ENCODE data around the gene RIN3.

The RIN3 gene

GRCh38 chr14:92603309-92604242 lies 90.0 kb downstream of the RIN3 start:
- Histone ChIP-seq H3K4me1 (ENCODE audit: control insufficient read depth, insufficient read depth, low read length, poor library complexity, severe bottlenecking) (peaks cover 13% of the 10 kb centered on the region), H3K9me3 (ENCODE audit: control insufficient read depth, low read length) (no peaks in the 10 kb centered on the region), H3K4me3 (ENCODE audit: extremely low read depth, insufficient read depth, low read length, poor library complexity, severe bottlenecking) (no peak overlapping the region), H3K27ac (ENCODE audit: low read depth, low read length, severe bottlenecking) (no peak overlapping the region), H3K36me3 (ENCODE audit: control insufficient read depth, insufficient read depth, low read length) (no peaks in the 10 kb centered on the region)
- 85 to 88% methylated on average over 7 to 11 of the region's 14 CpGs for WGBS, 2 experiments (ENCODE audit: insufficient coverage in 2 of 2)

- Histone ChIP-seq H3K4me1 (ENCODE audit: control insufficient read depth, insufficient read depth, low read length, poor library complexity, severe bottlenecking) (peaks cover 2% of the 10 kb centered on the region), H3K36me3 (ENCODE audit: control insufficient read depth, insufficient read depth, low read length) (no peaks in the 10 kb centered on the region), H3K9me3 (ENCODE audit: control insufficient read depth, low read length) (no peaks in the 10 kb centered on the region), H3K27ac (ENCODE audit: low read depth, low read length, severe bottlenecking) (no peak overlapping the region), H3K4me3 (ENCODE audit: extremely low read depth, insufficient read depth, low read length, poor library complexity, severe bottlenecking) (no peak overlapping the region)
- whole genome bisulfite sequencing, 2 experiments (ENCODE audit: insufficient coverage in 2 of 2) = 88 to 95% methylated on average over 4 of the region's 5 CpGs
Observed at GRCh38 chr14:92605274-92605940, 91.8 kb downstream of the RIN3 start.

GRCh38 chr14:92607251-92607650 lies 93.7 kb downstream of the RIN3 start:
- WGBS, 2 experiments (ENCODE audit: insufficient coverage in 2 of 2) = 100% methylated on average over 1 of the region's 3 CpGs; no CpG with 5 or more reads in 1 of the 2 experiments
- Histone ChIP-seq H3K4me3 (ENCODE audit: extremely low read depth, insufficient read depth, low read length, poor library complexity, severe bottlenecking) (no peak overlapping the region), H3K27ac (ENCODE audit: low read depth, low read length, severe bottlenecking) (no peak overlapping the region)

GRCh38 chr14:92607702-92608429 lies 94.3 kb downstream of the RIN3 start:
- Histone ChIP-seq H3K4me3 (ENCODE audit: extremely low read depth, insufficient read depth, low read length, poor library complexity, severe bottlenecking) (no peak overlapping the region), H3K36me3 (ENCODE audit: control insufficient read depth, insufficient read depth, low read length) (no peaks in the 10 kb centered on the region), H3K9me3 (ENCODE audit: control insufficient read depth, low read length) (no peaks in the 10 kb centered on the region), H3K27ac (ENCODE audit: low read depth, low read length, severe bottlenecking) (no peak overlapping the region), H3K4me1 (ENCODE audit: control insufficient read depth, insufficient read depth, low read length, poor library complexity, severe bottlenecking) (no peaks in the 10 kb centered on the region)
- WGBS, 2 experiments (ENCODE audit: insufficient coverage in 2 of 2) = 90 to 100% methylated on average over 1 to 2 of the region's 5 CpGs

More at GRCh38 chr14:92607251-92607650, 93.7 kb downstream of the RIN3 start:
- Histone ChIP-seq H3K9me3 (ENCODE audit: control insufficient read depth, low read length) (no peaks in the 10 kb centered on the region), H3K36me3 (ENCODE audit: control insufficient read depth, insufficient read depth, low read length) (no peaks in the 10 kb centered on the region), H3K4me1 (ENCODE audit: control insufficient read depth, insufficient read depth, low read length, poor library complexity, severe bottlenecking) (no peaks in the 10 kb centered on the region)

GRCh38 chr14:92609955-92610354 lies 96.4 kb downstream of the RIN3 start:
- no peaks in the 10 kb centered on the region for H3K36me3 ChIP-seq (ENCODE audit: control insufficient read depth, insufficient read depth, low read length)
- no CpG with 5 or more reads among the region's 4 CpGs for WGBS, 2 experiments (ENCODE audit: insufficient coverage in 2 of 2)
- H3K4me3 ChIP-seq (ENCODE audit: extremely low read depth, insufficient read depth, low read length, poor library complexity, severe bottlenecking) = no peak overlapping the region
- no peak overlapping the region for H3K27ac ChIP-seq (ENCODE audit: low read depth, low read length, severe bottlenecking)
- no peaks in the 10 kb centered on the region for H3K9me3 ChIP-seq (ENCODE audit: control insufficient read depth, low read length)
- H3K4me1 ChIP-seq (ENCODE audit: control insufficient read depth, insufficient read depth, low read length, poor library complexity, severe bottlenecking) = no peaks in the 10 kb centered on the region

GRCh38 chr14:92610849-92611271 lies 97.3 kb downstream of the RIN3 start:
- Histone ChIP-seq H3K4me3 (ENCODE audit: extremely low read depth, insufficient read depth, low read length, poor library complexity, severe bottlenecking) (no peak overlapping the region), H3K27ac (ENCODE audit: low read depth, low read length, severe bottlenecking) (no peak overlapping the region), H3K9me3 (ENCODE audit: control insufficient read depth, low read length) (no peaks in the 10 kb centered on the region), H3K36me3 (ENCODE audit: control insufficient read depth, insufficient read depth, low read length) (no peaks in the 10 kb centered on the region), H3K4me1 (ENCODE audit: control insufficient read depth, insufficient read depth, low read length, poor library complexity, severe bottlenecking) (no peaks in the 10 kb centered on the region)
- WGBS, 2 experiments (ENCODE audit: insufficient coverage in 2 of 2) = 87 to 95% methylated on average over 4 to 5 of the region's 7 CpGs

GRCh38 chr14:92613008-92613658 lies 99.6 kb downstream of the RIN3 start:
- WGBS, 2 experiments (ENCODE audit: insufficient coverage in 2 of 2) = 44 to 68% methylated on average over 7 to 8 of the region's 11 CpGs
- Histone ChIP-seq H3K4me3 (ENCODE audit: extremely low read depth, insufficient read depth, low read length, poor library complexity, severe bottlenecking) (no peak overlapping the region), H3K9me3 (ENCODE audit: control insufficient read depth, low read length) (no peaks in the 10 kb centered on the region), H3K4me1 (ENCODE audit: control insufficient read depth, insufficient read depth, low read length, poor library complexity, severe bottlenecking) (no peaks in the 10 kb centered on the region), H3K27ac (ENCODE audit: low read depth, low read length, severe bottlenecking) (no peak overlapping the region), H3K36me3 (ENCODE audit: control insufficient read depth, insufficient read depth, low read length) (no peaks in the 10 kb centered on the region)

GRCh38 chr14:92613681-92614260 lies 100.2 kb downstream of the RIN3 start:
- H3K9me3 ChIP-seq (ENCODE audit: control insufficient read depth, low read length) = no peaks in the 10 kb centered on the region
- H3K4me3 ChIP-seq (ENCODE audit: extremely low read depth, insufficient read depth, low read length, poor library complexity, severe bottlenecking) = no peak overlapping the region
- H3K4me1 ChIP-seq (ENCODE audit: control insufficient read depth, insufficient read depth, low read length, poor library complexity, severe bottlenecking) = no peaks in the 10 kb centered on the region
- no peaks in the 10 kb centered on the region for H3K36me3 ChIP-seq (ENCODE audit: control insufficient read depth, insufficient read depth, low read length)
- 86 to 87% methylated on average over 8 to 9 of the region's 10 CpGs for WGBS, 2 experiments (ENCODE audit: insufficient coverage in 2 of 2)
- H3K27ac ChIP-seq (ENCODE audit: low read depth, low read length, severe bottlenecking) = no peak overlapping the region

- H3K4me3 ChIP-seq (ENCODE audit: extremely low read depth, insufficient read depth, low read length, poor library complexity, severe bottlenecking) = no peak overlapping the region
- H3K9me3 ChIP-seq (ENCODE audit: control insufficient read depth, low read length) = no peaks in the 10 kb centered on the region
- H3K4me1 ChIP-seq (ENCODE audit: control insufficient read depth, insufficient read depth, low read length, poor library complexity, severe bottlenecking) = no peaks in the 10 kb centered on the region
- no peaks in the 10 kb centered on the region for H3K36me3 ChIP-seq (ENCODE audit: control insufficient read depth, insufficient read depth, low read length)
- H3K27ac ChIP-seq (ENCODE audit: low read depth, low read length, severe bottlenecking) = no peak overlapping the region
- 80 to 92% methylated on average over 4 of the region's 4 CpGs for WGBS, 2 experiments (ENCODE audit: insufficient coverage in 2 of 2)
Observed at GRCh38 chr14:92615451-92615850, 101.9 kb downstream of the RIN3 start.

- Histone ChIP-seq H3K4me3 (ENCODE audit: extremely low read depth, insufficient read depth, low read length, poor library complexity, severe bottlenecking) (no peak overlapping the region), H3K27ac (ENCODE audit: low read depth, low read length, severe bottlenecking) (no peak overlapping the region), H3K36me3 (ENCODE audit: control insufficient read depth, insufficient read depth, low read length) (no peaks in the 10 kb centered on the region), H3K4me1 (ENCODE audit: control insufficient read depth, insufficient read depth, low read length, poor library complexity, severe bottlenecking) (no peaks in the 10 kb centered on the region), H3K9me3 (ENCODE audit: control insufficient read depth, low read length) (no peaks in the 10 kb centered on the region)
- 92 to 97% methylated on average over 3 to 5 of the region's 5 CpGs for whole genome bisulfite sequencing, 2 experiments (ENCODE audit: insufficient coverage in 2 of 2)
Observed at GRCh38 chr14:92616178-92616577, 102.6 kb downstream of the RIN3 start.

Data from mesodermal cell (in vitro differentiated cells).